Measurements from ENCODE around the gene DEPDC7. TPM values are rescaled to one million over a fixed set of nuclear protein-coding genes. Genes with fewer than 3 reads are reported as not detected.

DEPDC7 gene
- total and polyA plus RNA-seq, 2 donors from 2014 or later = 2.4 to 11.0 TPM

DNA sequence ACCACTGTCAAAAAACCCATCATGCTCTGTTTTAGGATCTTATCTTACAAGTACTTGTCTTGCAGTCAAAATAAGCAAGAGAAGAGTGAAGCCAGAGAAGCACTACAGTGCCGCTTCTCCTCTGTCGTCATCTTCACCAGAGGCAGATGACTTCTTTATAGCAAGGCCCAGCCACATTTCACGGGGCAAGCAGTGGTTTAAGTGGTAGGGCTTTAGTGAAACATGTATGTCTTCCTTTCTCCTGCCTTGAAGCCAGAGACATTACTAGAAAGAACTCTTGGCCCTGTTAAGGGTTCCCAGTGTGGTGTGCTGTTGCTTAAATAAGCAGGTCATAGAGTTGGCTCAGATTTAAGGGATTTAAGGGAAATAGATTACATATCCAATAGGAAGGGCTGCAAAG lies 42.9 kb upstream of the DEPDC7 start:
- Histone ChIP-seq H3K27ac (ENCODE audit: low read depth in 2 of 2, low read length in 2 of 2) (no peak overlapping the region), H3K9me3 (ENCODE audit: control insufficient read depth in 2 of 3, insufficient read depth in 1 of 3, low read length in 3 of 3) (no peaks in the 10 kb centered on the region), H3K36me3 (ENCODE audit: control insufficient read depth in 2 of 3, insufficient read depth in 3 of 3, low read length in 3 of 3) (peaks cover 4 to 8% (median 7%) of the 10 kb centered on the region in 3 donors), H3K9ac (ENCODE audit: low read length in 3 of 3) (no peak overlapping the region), H3K4me1 (ENCODE audit: control insufficient read depth in 2 of 3, insufficient read depth in 2 of 3, low read depth in 1 of 3, low read length in 3 of 3) (peaks cover 0 to 5% (median 0%) of the 10 kb centered on the region in 3 donors), H3K4me3 (ENCODE audit: low read length in 3 of 3) (no peak overlapping the region), H3K27me3 (ENCODE audit: control insufficient read depth, insufficient read depth, low read length) (no peaks in the 10 kb centered on the region)
- no peak for TF ChIP-seq CTCF (IDR thresholded peaks at IDR 0.05; ENCODE audit: borderline replicate concordance, extremely low read depth, insufficient read depth)
- DNase-seq (no peak), FAIRE-seq (no peak)
- intact Hi-C loops (cut with DNase I) = no loop called here

- Histone ChIP-seq H3K27ac (ENCODE audit: low read depth in 2 of 2, low read length in 2 of 2) (no peak overlapping the region), H3K4me1 (ENCODE audit: control insufficient read depth in 2 of 3, insufficient read depth in 2 of 3, low read depth in 1 of 3, low read length in 3 of 3) (no peaks in the 10 kb centered on the region), H3K36me3 (ENCODE audit: control insufficient read depth in 2 of 3, insufficient read depth in 3 of 3, low read length in 3 of 3) (peaks cover 0 to 3% (median 0%) of the 10 kb centered on the region in 3 donors), H3K9me3 (ENCODE audit: control insufficient read depth in 2 of 3, insufficient read depth in 1 of 3, low read length in 3 of 3) (no peaks in the 10 kb centered on the region), H3K4me3 (ENCODE audit: low read length in 3 of 3) (no peak overlapping the region), H3K9ac (ENCODE audit: low read length in 3 of 3) (no peak overlapping the region), H3K27me3 (ENCODE audit: control insufficient read depth, insufficient read depth, low read length) (no peaks in the 10 kb centered on the region)
- DNase-seq (no peak), FAIRE-seq (no peak)
- intact Hi-C loops (cut with DNase I) = no loop called here
- TF ChIP-seq CTCF (IDR thresholded peaks at IDR 0.05; ENCODE audit: borderline replicate concordance, extremely low read depth, insufficient read depth) = no peak
Observed at GRCh38 chr11:32982626-32983025, 33.1 kb upstream of the DEPDC7 start.

GRCh38 chr11:32983506-32983905 lies 32.2 kb upstream of the DEPDC7 start:
- Histone ChIP-seq H3K4me3 (ENCODE audit: low read length in 3 of 3) (no peak overlapping the region), H3K27me3 (ENCODE audit: control insufficient read depth, insufficient read depth, low read length) (no peaks in the 10 kb centered on the region), H3K4me1 (ENCODE audit: control insufficient read depth in 2 of 3, insufficient read depth in 2 of 3, low read depth in 1 of 3, low read length in 3 of 3) (no peaks in the 10 kb centered on the region), H3K9me3 (ENCODE audit: control insufficient read depth in 2 of 3, insufficient read depth in 1 of 3, low read length in 3 of 3) (no peaks in the 10 kb centered on the region), H3K36me3 (ENCODE audit: control insufficient read depth in 2 of 3, insufficient read depth in 3 of 3, low read length in 3 of 3) (peaks cover 0 to 3% (median 0%) of the 10 kb centered on the region in 3 donors), H3K9ac (ENCODE audit: low read length in 3 of 3) (no peak overlapping the region), H3K27ac (ENCODE audit: low read depth in 2 of 2, low read length in 2 of 2) (no peak overlapping the region)
- FAIRE-seq (no peak), DNase-seq (no peak)
- intact Hi-C loops (cut with DNase I) = no loop called here
- TF ChIP-seq CTCF (IDR thresholded peaks at IDR 0.05; ENCODE audit: borderline replicate concordance, extremely low read depth, insufficient read depth) = no peak

GRCh38 chr11:32985600-32985999 lies 30.1 kb upstream of the DEPDC7 start:
- H3K27me3 ChIP-seq (ENCODE audit: control insufficient read depth, insufficient read depth, low read length) = no peaks in the 10 kb centered on the region
- no peaks in the 10 kb centered on the region for H3K36me3 ChIP-seq (ENCODE audit: control insufficient read depth in 2 of 3, insufficient read depth in 3 of 3, low read length in 3 of 3)
- no peaks in the 10 kb centered on the region for H3K9me3 ChIP-seq (ENCODE audit: control insufficient read depth in 2 of 3, insufficient read depth in 1 of 3, low read length in 3 of 3)
- no peak overlapping the region for H3K9ac ChIP-seq (ENCODE audit: low read length in 3 of 3)
- no peak for TF ChIP-seq CTCF (IDR thresholded peaks at IDR 0.05; ENCODE audit: borderline replicate concordance, extremely low read depth, insufficient read depth)
- no peak overlapping the region for H3K4me3 ChIP-seq (ENCODE audit: low read length in 3 of 3)
- no peak for DNase-seq
- FAIRE-seq = no peak
- H3K4me1 ChIP-seq (ENCODE audit: control insufficient read depth in 2 of 3, insufficient read depth in 2 of 3, low read depth in 1 of 3, low read length in 3 of 3) = no peaks in the 10 kb centered on the region
- intact Hi-C loops (cut with DNase I) = no loop called here
- no peak overlapping the region for H3K27ac ChIP-seq (ENCODE audit: low read depth in 2 of 2, low read length in 2 of 2)

Data from kidney (tissue), 14 donors.